Smooth muscle cell (in vitro differentiated cells): ENCODE results near the gene ROBO2. TPM values are rescaled to one million over a fixed set of nuclear protein-coding genes. Genes with fewer than 3 reads are reported as not detected.
A peak's percentile ranks its signal among the peaks of the same experiment; 100 is the strongest.

ENCODE experiments used
- DNase-seq: peaks from one replicate; lab custom pipeline; 2025; ENCODE audit not compliant: unreplicated experiment; lab: John Stamatoyannopoulos, UW
- H2AFZ ChIP-seq: fragments of 200-600 bp; sonication (generic); 2 replicates; pipeline ENCODE4 v1.6.0; 2016; ENCODE audit warnings: antibody characterized with exemption, low read depth, mild to moderate bottlenecking
- H3F3A ChIP-seq: fragments of 200-600 bp; sonication (generic); 2 replicates; pipeline ENCODE4 v1.6.0; 2017; ENCODE audit warnings: antibody characterized with exemption, low read depth
- H3K27ac ChIP-seq: fragments of 200-600 bp; sonication (generic); 2 replicates; pipeline ENCODE4 v1.5.1; 2016; ENCODE audit warnings: low read depth, mild to moderate bottlenecking
- H3K27me3 ChIP-seq: fragments of 200-600 bp; sonication (generic); 2 replicates; pipeline ENCODE4 v1.6.1; 2016; ENCODE audit warnings: low read depth, mild to moderate bottlenecking
- H3K36me3 ChIP-seq: fragments of 200-600 bp; sonication (generic); 2 replicates; pipeline ENCODE4 v1.5.1; 2016; ENCODE audit warnings: low read depth
- H3K4me1 ChIP-seq: fragments of 200-600 bp; sonication (generic); 2 replicates; pipeline ENCODE4 v1.5.1; 2016; ENCODE audit warnings: low read depth
- H3K4me2 ChIP-seq: fragments of 200-600 bp; sonication (generic); 2 replicates; pipeline ENCODE4 v1.6.0; 2016; ENCODE audit warnings: mild to moderate bottlenecking
- H3K4me3 ChIP-seq: fragments of 200-600 bp; sonication (generic); 2 replicates; pipeline ENCODE4 v1.5.1; 2016; ENCODE audit warnings: mild to moderate bottlenecking
- H3K79me2 ChIP-seq: fragments of 200-600 bp; sonication (generic); 2 replicates; pipeline ENCODE4 v1.6.0; 2016; ENCODE audit warnings: low read depth, mild to moderate bottlenecking
- H3K9ac ChIP-seq: fragments of 200-600 bp; sonication (generic); 2 replicates; pipeline ENCODE4 v1.6.0; 2016; ENCODE audit warnings: low read depth
- H3K9me3 ChIP-seq: fragments of 200-600 bp; sonication (generic); replicated peaks from 2 replicates; pipeline ENCODE4 v1.5.1; 2016; ENCODE audit warnings: low read depth
- H4K20me1 ChIP-seq: fragments of 200-600 bp; sonication (generic); 2 replicates; pipeline ENCODE4 v1.6.0; 2016; ENCODE audit warnings: low read depth
- WGBS: methylation state at CpG from one replicate; pipeline ENCODE4 v1.1.7; 2016; ENCODE audit warnings: low lambda C conversion rate; 5-methylcytosine and 5-hydroxymethylcytosine counted together
- polyA plus RNA-seq: library from polyadenylated mRNA; unstranded; fragments of >200 nt; fragmentation: Nextera tagmentation; extraction: Ambion mirVana; gene quantifications from 2 replicates; pipeline ENCODE4 v1.2.1, GENCODE V29; 2016
- total RNA-seq: library from RNA; depleted of rRNA; stranded (reverse); fragments of >200 nt; gene quantifications from 2 replicates; pipeline ENCODE4 v1.2.3, GENCODE V29; 2014
- TF ChIP-seq, protein P1 (sequence below): fragments of 200-600 bp; sonication (generic); IDR thresholded peaks from 2 replicates; pipeline ENCODE4 v1.5.1; 2017; ENCODE audit warnings: borderline replicate concordance, mild to moderate bottlenecking, antibody characterized with exemption; ENCODE audit not compliant: insufficient read depth, poor library complexity, severe bottlenecking

The ROBO2 gene
- total and polyA plus RNA-seq, 2 experiments from 2014 or later: 23.9 to 54.4 TPM

DNA sequence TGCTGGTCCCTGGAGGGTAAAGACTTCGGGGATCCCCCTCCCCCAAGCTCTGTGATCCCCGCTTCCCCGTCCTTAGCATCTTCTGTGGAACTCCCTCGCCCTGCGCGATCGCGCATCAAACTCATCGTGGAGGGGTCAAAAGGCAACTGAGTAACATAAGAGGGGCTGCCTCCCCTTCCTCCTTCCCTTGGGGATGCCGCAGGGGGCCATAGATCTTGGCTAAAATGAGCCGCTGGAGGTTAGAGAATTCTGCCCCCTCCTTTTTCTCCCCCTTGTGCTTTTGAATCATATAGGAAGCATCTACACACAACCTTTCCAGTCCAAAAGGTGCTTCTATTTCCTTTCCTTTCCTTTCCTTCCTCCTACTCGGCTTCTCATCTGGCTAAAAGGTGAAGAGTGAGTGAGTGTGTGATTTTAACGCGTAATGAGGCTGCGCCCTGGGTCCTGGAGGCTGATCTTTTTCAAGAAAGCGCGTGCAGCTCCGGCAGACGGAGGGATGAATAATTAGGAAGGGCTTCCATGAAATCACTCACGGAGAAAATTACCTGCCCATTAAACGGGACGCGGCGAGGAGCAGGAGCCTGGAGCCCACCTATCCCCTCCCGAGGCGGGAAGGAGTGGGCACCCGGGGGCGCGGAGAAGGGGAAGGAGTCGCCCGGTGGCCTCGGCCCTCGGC is 831 bp upstream of the ROBO2 start:
- H3K9ac ChIP-seq: peak overlapping the region; percentile 47

DNA sequence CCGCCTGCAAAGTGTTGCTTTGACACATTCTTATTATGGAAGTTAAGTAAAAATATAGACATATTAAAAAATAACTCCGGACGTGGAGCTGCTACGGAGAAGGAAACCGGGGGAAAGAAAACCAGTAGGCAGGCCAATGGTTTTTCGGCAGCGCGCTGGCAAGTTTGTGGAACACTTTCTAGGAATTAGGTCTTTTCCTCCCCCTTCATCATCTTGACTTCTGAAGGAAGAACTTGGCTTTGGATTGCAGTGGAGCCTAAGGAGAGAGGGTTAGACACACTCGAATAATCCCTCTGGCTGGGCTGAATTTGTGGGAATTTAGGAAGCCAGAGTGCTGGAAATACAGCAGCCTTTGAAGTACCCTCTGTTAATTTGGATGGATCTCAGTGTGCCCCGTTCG is 317 bp downstream of the ROBO2 start:
- Histone ChIP-seq H3K4me2 (peak overlapping the region; percentile 96), H4K20me1 (peaks cover 3% of the 10 kb centered on the region), H3K79me2 (peaks cover 45% of the 10 kb centered on the region), H3K9ac (peak overlapping the region; percentile 47), H3K27me3 (peaks cover 11% of the 10 kb centered on the region), H3K4me3 (peak overlapping the region; percentile 82), H3K36me3 (no peaks in the 10 kb centered on the region), H3F3A (no peaks in the 10 kb centered on the region), H3K4me1 (peaks cover 10% of the 10 kb centered on the region), H3K9me3 (no peaks in the 10 kb centered on the region), H3K27ac (peak overlapping the region; percentile 4), H2AFZ (peak overlapping the region; percentile 97)
- no peak for DNase-seq
- 3% methylated on average over 11 of the region's 11 CpGs for WGBS
- TF ChIP-seq, protein P1, sequence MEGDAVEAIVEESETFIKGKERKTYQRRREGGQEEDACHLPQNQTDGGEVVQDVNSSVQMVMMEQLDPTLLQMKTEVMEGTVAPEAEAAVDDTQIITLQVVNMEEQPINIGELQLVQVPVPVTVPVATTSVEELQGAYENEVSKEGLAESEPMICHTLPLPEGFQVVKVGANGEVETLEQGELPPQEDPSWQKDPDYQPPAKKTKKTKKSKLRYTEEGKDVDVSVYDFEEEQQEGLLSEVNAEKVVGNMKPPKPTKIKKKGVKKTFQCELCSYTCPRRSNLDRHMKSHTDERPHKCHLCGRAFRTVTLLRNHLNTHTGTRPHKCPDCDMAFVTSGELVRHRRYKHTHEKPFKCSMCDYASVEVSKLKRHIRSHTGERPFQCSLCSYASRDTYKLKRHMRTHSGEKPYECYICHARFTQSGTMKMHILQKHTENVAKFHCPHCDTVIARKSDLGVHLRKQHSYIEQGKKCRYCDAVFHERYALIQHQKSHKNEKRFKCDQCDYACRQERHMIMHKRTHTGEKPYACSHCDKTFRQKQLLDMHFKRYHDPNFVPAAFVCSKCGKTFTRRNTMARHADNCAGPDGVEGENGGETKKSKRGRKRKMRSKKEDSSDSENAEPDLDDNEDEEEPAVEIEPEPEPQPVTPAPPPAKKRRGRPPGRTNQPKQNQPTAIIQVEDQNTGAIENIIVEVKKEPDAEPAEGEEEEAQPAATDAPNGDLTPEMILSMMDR: no peak

More for the DNA sequence above, 831 bp upstream of the ROBO2 start:
- Histone ChIP-seq H2AFZ (peak overlapping the region; percentile 99), H3K9me3 (no peaks in the 10 kb centered on the region), H3K4me2 (peak overlapping the region; percentile 96), H3K4me1 (peaks cover 10% of the 10 kb centered on the region), H3K36me3 (no peaks in the 10 kb centered on the region), H4K20me1 (peaks cover 3% of the 10 kb centered on the region), H3K27me3 (peaks cover 11% of the 10 kb centered on the region), H3K4me3 (peak overlapping the region; percentile 82), H3K79me2 (peaks cover 33% of the 10 kb centered on the region), H3K27ac (peak overlapping the region; percentile 4), H3F3A (no peaks in the 10 kb centered on the region)
- no peak for DNase-seq
- WGBS: under 1% methylated on average over 28 of the region's 33 CpGs
- TF ChIP-seq, protein P1: no peak

DNA sequence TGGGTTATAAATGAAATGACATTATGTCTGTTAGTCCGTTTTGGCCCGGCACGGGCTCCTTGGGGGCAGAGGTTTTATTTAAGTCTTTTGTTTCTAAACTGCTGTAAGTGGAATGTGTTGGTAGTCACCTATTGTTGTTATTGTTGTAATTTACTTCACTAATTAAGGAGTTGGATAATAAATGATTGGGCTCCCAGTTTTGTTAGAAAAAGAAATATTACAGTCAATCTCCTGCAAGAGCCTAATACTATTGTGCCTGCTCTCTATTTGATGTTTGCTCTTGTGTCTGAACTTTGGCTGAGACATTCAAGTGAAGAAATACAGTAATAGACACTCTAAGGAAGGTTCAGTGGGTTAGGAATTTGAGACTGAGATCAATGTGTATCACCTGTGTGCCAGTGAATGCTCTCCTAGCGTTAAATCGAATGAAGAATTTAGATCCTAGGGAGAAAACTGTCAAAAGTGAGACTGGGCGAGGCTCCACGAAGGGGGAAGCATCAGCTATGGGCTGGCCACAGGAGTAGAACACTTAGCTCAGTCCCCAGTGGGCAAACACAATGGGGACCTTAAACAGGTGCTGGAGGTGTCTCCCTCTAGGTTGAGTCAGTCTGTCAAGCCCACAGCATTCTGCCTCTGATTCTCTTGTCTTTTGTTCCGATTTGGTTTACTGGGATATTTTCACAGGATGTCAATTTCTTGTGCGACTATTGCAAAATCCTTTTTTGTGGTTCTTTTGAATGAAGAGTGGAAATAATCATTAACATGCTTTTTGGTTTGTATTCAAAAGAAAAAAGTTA is 1.2 kb downstream of the ROBO2 start:
- Histone ChIP-seq H3K27ac (no peak overlapping the region), H3K4me3 (peak overlapping the region; percentile 82)

More for the DNA sequence above, 1.2 kb downstream of the ROBO2 start:
- 61% methylated on average over 9 of the region's 9 CpGs for WGBS
- Histone ChIP-seq H2AFZ (peak overlapping the region; percentile 97), H4K20me1 (peaks cover 3% of the 10 kb centered on the region), H3K9me3 (no peaks in the 10 kb centered on the region), H3K9ac (peak overlapping the region; percentile 47), H3K36me3 (no peaks in the 10 kb centered on the region), H3K27me3 (peaks cover 4% of the 10 kb centered on the region), H3K4me1 (peaks cover 10% of the 10 kb centered on the region), H3K4me2 (peak overlapping the region; percentile 96), H3F3A (no peaks in the 10 kb centered on the region), H3K79me2 (peaks cover 54% of the 10 kb centered on the region)
- DNase-seq: no peak
- TF ChIP-seq, protein P1: no peak
